ENCODE data around the gene SLCO1B1. TPM values are rescaled to one million over a fixed set of nuclear protein-coding genes. Genes with fewer than 3 reads are reported as not detected.

The SLCO1B1 gene
- total RNA-seq, 2 donors from 2014 or later = not detected

DNA sequence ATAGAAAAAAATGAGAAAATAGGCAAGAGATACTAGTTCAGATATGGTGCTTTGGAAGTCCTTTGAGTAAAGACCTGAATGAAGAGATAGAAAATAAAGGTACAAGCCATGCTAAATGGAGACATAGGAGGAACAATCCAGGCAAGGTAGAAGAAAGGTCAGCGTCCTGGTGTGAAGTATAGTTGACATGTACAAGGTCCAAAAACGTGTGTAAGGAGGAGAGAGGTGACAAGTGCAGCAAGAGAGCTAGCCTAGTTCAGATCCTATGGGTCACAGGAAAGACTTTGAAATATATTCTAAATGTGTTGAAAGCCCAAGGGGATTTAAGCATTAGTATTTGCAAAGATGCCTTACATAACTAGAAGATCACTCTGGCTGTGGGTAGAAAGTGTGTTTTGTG is 88.2 kb downstream of the SLCO1B1 start:
- intact Hi-C loops (cut with DNase I) = no loop called here
- ATAC-seq (no peak), DNase-seq (no peak)

- ATAC-seq (no peak), DNase-seq (no peak)
- intact Hi-C loops (cut with DNase I) = no loop called here
Observed at GRCh38 chr12:21220266-21220665, 89.3 kb downstream of the SLCO1B1 start.

DNA sequence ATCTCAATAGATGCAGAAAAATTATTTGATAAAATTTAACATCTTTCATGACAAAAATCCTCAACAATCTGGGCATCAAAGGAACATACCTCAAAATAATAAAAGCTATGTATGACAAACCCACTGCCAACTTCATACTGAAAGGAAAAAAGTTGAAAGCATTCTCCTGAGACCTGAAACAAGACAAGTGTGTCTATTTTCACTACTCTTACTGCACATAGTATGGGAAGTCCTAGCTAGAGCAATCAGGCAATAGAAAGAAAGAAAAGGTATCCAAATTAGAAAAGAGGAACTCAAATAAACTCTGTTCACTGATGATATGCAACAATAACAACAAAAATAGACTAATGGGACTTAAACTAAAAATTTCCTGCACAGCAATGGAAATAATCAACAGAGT is 90.1 kb downstream of the SLCO1B1 start:
- DNase-seq (no peak), ATAC-seq (no peak)
- intact Hi-C loops (cut with DNase I) = no loop called here

- intact Hi-C loops (cut with DNase I) = no loop called here
- no peak for DNase-seq
Observed at GRCh38 chr12:21221778-21222177, 90.8 kb downstream of the SLCO1B1 start.

DNA sequence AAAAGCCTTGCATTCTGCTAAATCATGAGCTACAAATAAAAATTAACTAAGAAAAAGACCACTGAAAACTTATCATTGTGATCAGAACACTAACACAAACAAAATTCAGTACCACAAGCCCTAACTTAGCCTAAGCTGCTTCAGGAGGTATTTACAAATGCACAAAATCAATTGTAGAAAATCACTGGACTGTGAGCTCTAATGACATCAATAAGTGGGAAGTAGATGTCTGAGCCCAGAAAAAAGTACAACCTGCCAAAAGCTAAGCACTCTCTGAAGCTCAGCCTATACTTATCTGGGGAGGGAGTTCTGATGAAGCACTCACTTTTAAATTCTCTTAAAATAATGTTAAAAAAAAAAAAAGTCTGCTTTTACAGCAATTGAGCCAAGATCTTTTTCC is 92.9 kb downstream of the SLCO1B1 start:
- ATAC-seq (no peak), DNase-seq (no peak)
- intact Hi-C loops (cut with DNase I) = no loop called here

More at GRCh38 chr12:21221778-21222177, 90.8 kb downstream of the SLCO1B1 start:
- no peak for ATAC-seq

- intact Hi-C loops (cut with DNase I) = no loop called here
- no peak for ATAC-seq
- no peak for DNase-seq
Observed at GRCh38 chr12:21234395-21234794, 103.4 kb downstream of the SLCO1B1 start.

DNA sequence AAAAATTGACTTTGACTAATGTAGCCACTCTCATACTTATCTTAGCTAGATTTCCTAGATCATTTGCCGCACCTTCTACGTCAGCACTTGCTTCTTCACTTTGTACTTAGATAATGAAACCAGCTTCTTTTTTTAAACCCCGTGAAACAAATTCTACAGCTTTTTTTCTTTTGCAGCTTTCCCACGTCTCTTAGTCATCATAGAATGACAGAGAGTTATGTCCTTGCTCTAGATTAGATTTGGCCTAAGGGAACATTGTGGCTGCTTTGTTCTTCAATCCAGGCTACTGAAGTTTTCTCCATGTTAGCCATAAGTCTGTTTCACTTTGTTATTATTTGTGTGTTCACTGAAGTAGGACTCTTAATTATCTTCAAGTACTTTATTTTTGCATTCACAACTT is 108.9 kb downstream of the SLCO1B1 start:
- ATAC-seq (no peak), DNase-seq (no peak)
- intact Hi-C loops (cut with DNase I) = no loop called here

DNA sequence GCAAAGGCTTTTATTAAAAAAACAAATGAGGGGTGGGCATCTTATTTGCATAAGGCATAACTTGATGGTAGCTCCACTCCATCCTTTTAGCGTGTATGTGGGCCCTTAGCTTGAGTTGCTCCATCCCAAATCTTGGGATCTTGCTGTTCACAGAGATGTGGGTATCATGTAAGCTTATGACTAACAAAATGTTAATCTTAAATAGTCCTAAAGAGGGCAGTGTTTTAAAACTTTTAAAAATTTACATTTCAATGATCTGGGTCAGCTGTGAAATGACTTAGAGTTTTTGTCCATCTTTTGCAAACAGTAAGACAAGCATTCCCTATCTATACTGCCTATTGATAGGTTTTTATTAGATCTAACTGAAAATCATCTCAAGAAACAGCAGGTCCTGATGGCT is 117.7 kb downstream of the SLCO1B1 start:
- intact Hi-C loops (cut with DNase I) = no loop called here
- ATAC-seq (no peak), DNase-seq (no peak)

DNA sequence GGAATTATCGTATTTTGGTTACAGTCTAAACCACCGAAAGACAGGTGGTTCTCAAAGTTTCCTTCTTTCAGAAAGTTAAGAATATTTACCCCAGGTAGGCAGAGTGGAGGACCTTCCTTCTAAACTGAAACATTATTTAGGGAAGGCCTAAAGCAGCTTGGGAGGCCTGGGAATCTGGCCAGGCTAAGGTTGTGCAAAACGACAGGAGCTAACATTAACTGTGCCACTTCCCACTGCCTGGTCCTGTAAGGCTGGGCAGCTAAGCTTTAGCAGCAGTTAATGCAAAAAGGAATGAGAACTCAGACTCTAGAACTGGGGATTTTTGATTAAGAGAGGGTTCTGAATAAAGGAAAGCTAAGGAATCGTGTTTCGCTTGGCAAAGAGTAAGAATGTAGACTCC is 121.1 kb downstream of the SLCO1B1 start:
- DNase-seq (no peak), ATAC-seq (no peak)
- intact Hi-C loops (cut with DNase I) = no loop called here

GRCh38 chr12:21257172-21257571 is 126.2 kb downstream of the SLCO1B1 start:
- no peak for DNase-seq
- intact Hi-C loops (cut with DNase I) = no loop called here
- ATAC-seq = no peak

- ATAC-seq = no peak
- intact Hi-C loops (cut with DNase I) = no loop called here
- no peak for DNase-seq
Observed at GRCh38 chr12:21264232-21264631, 133.2 kb downstream of the SLCO1B1 start.

DNA sequence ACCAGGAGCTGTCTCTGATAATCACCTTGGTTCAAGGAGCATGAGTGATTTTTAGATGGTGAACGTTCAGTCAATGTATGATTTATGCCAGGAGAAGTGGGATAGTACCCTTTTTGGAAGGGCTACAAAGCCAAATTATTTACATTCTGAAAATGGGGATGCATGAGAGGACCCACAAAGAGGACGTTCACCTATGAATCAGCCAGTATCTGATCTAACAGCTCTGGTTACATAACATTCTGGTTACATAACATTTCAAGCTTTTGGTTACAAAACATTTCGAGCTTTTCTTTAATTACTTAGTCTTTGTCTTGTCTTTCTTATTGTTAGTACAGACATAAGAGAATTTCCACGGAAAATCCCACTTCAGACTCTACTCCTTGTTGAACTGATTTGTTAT is 134.9 kb downstream of the SLCO1B1 start:
- intact Hi-C loops (cut with DNase I) = no loop called here
- DNase-seq (no peak), ATAC-seq (no peak)

GRCh38 chr12:21276826-21277225 is 145.8 kb downstream of the SLCO1B1 start:
- ATAC-seq (no peak), DNase-seq (no peak)
- intact Hi-C loops (cut with DNase I) = no loop called here

Other genes with a start within 250 kb of the SLCO1B1 start
- gene SLCO1A2, start 203.7 kb downstream of the SLCO1B1 start, total RNA-seq = not detected
- not detected for gene IAPP, start 241.7 kb downstream of the SLCO1B1 start, total RNA-seq